ENCODE data around the gene GSTM5. TPM values are rescaled to one million over a fixed set of nuclear protein-coding genes. Genes with fewer than 3 reads are reported as not detected.

GSTM5 gene
- total and polyA plus RNA-seq, 2 of the 13 experiments (the other 11 are each of a cell fraction or from before 2014, with no cell fraction given), result not detected

GRCh38 chr1:109763646-109764415 is 51.8 kb downstream of the GSTM5 start, which contains the start of gene EPS8L3 (continued):
- peak; percentile 91 for TF ChIP-seq ZNF747 (CRISPR knock-in tag; IDR thresholded peaks at IDR 0.05; ENCODE audit: borderline replicate concordance)
- no peak for TF ChIP-seq ZNF646 (CRISPR knock-in tag; IDR thresholded peaks at IDR 0.05)
- no peak for TF ChIP-seq ZNF430 (CRISPR knock-in tag; IDR thresholded peaks at IDR 0.05)
- peak; percentile 85 for TF ChIP-seq KAT7 (CRISPR knock-in tag; IDR thresholded peaks at IDR 0.05; ENCODE audit: borderline replicate concordance)
- peak; percentile 43 for TF ChIP-seq IKZF4 (CRISPR knock-in tag; IDR thresholded peaks at IDR 0.05; ENCODE audit: borderline replicate concordance, low read depth, not compliant biosample characterization)
- peak; percentile 16; the same call in 1 of the 2 replicates for TF ChIP-seq MIER2 (CRISPR knock-in tag; IDR thresholded peaks at IDR 0.05)
- no peak; the same call in 1 of the 2 replicates for TF ChIP-seq TFAP4 (IDR thresholded peaks at IDR 0.05; ENCODE audit: borderline replicate concordance, low read depth)
- no peak for TF ChIP-seq DDIT3 (CRISPR knock-in tag; IDR thresholded peaks at IDR 0.05)
- TF ChIP-seq SNAI1 (CRISPR knock-in tag; IDR thresholded peaks at IDR 0.05; ENCODE audit: borderline replicate concordance), result peak; percentile 66; the same call in 1 of the 2 replicates
- TF ChIP-seq CAMTA2 (CRISPR knock-in tag; IDR thresholded peaks at IDR 0.05; ENCODE audit: borderline replicate concordance), result no peak
- no peak for TF ChIP-seq ZNF713 (CRISPR knock-in tag; IDR thresholded peaks at IDR 0.05)
- TF ChIP-seq BRCA1 (CRISPR knock-in tag; IDR thresholded peaks at IDR 0.05), result no peak
- TF ChIP-seq ZNF138 (CRISPR knock-in tag; IDR thresholded peaks at IDR 0.05; ENCODE audit: low read depth), result no peak
- TF ChIP-seq ZNF251 (CRISPR knock-in tag; IDR thresholded peaks at IDR 0.05), result no peak
- TF ChIP-seq SMAD9 (CRISPR knock-in tag; IDR thresholded peaks at IDR 0.05), result no peak
- no peak for TF ChIP-seq AKNA (CRISPR knock-in tag; IDR thresholded peaks at IDR 0.05; ENCODE audit: borderline replicate concordance)

Measured in HepG2 (cell line).